PC-3 (cell line): ENCODE data around the gene LENG1. TPM values are rescaled to one million over a fixed set of nuclear protein-coding genes. Genes with fewer than 3 reads are reported as not detected.

ENCODE experiments used
- ATAC-seq: fragments of 200-7000 bp; cut with Tn5 transposase; 2 replicates; pipeline ENCODE4 v1.9.1; 2020; ENCODE audit warnings: mild to moderate bottlenecking, moderate library complexity
- BruUV-seq: library from RNA; stranded (reverse); fragments of 400-500 nt; replicated peaks from 2 replicates; lab custom pipeline; 2021; lab: Mats Ljungman, UMichigan
- CTCF ChIA-PET: fragments of 300-600 bp; sonication (Branson Sonifier 250); formaldehyde crosslinking; loops from one replicate; lab custom pipeline; 2022; ENCODE audit warnings: antibody characterized with exemption; lab: Charles Lee
- POLR2A ChIA-PET: fragments of 300-600 bp; sonication (Branson Sonifier 250); formaldehyde crosslinking; loops from one replicate; lab custom pipeline; 2022; ENCODE audit warnings: antibody characterized with exemption; ENCODE audit not compliant: unreplicated experiment; lab: Charles Lee
- DNase-seq: peaks from one replicate; pipeline ENCODE4 v3.0.0-alpha.2; 2015
- H2AFZ ChIP-seq: fragments of 300-600 bp; sonication (generic); 2 replicates; pipeline ENCODE4 v1.6.0; 2016; ENCODE audit warnings: antibody characterized with exemption, low read length
- H3F3A ChIP-seq: fragments of 300-600 bp; sonication (generic); one replicate; pipeline ENCODE4 v1.6.0; 2017; ENCODE audit warnings: antibody characterized with exemption, low read length, control low read depth, mild to moderate bottlenecking; ENCODE audit not compliant: unreplicated experiment
- H3K27ac ChIP-seq: fragments of 300-600 bp; sonication (generic); 2 replicates; pipeline ENCODE4 v1.5.1; 2016; ENCODE audit warnings: mild to moderate bottlenecking, low read length
- H3K27me3 ChIP-seq: fragments of 300-600 bp; sonication (generic); 2 replicates; pipeline ENCODE4 v1.6.1; 2016; ENCODE audit warnings: low read length, mixed read lengths
- H3K36me3 ChIP-seq: fragments of 300-600 bp; sonication (generic); 2 replicates; pipeline ENCODE4 v1.6.1; 2016; ENCODE audit warnings: low read depth, mixed run types, low read length, mixed read lengths
- H3K4me1 ChIP-seq: fragments of 300-600 bp; sonication (generic); 2 replicates; pipeline ENCODE4 v1.5.1; 2016; ENCODE audit warnings: low read length; ENCODE audit not compliant: insufficient read depth
- H3K4me2 ChIP-seq: fragments of 300-600 bp; sonication (generic); 2 replicates; pipeline ENCODE4 v1.6.0; 2016; ENCODE audit warnings: low read length
- H3K4me3 ChIP-seq: fragments of 300-600 bp; sonication (generic); 2 replicates; pipeline ENCODE4 v1.5.1; 2016; ENCODE audit warnings: mild to moderate bottlenecking, low read length, mixed read lengths
- H3K79me2 ChIP-seq: fragments of 300-600 bp; sonication (generic); 2 replicates; pipeline ENCODE4 v1.6.1; 2017; ENCODE audit warnings: low read length, mixed read lengths
- H3K9ac ChIP-seq: fragments of 300-600 bp; sonication (generic); 2 replicates; pipeline ENCODE4 v1.6.0; 2016; ENCODE audit warnings: mild to moderate bottlenecking, low read length
- H3K9me2 ChIP-seq: fragments of 300-600 bp; sonication (generic); replicated peaks from 2 replicates; pipeline ENCODE4 v1.6.1; 2016; ENCODE audit warnings: mixed run types, low read length, mixed read lengths
- H3K9me3 ChIP-seq: fragments of 300-600 bp; sonication (generic); 2 replicates; pipeline ENCODE4 v1.6.1; 2016; ENCODE audit warnings: low read length, mixed read lengths
- H4K20me1 ChIP-seq: fragments of 300-600 bp; sonication (generic); 2 replicates; pipeline ENCODE4 v1.6.1; 2016; ENCODE audit warnings: low read length, mixed read lengths
- EZH2 ChIP-seq: fragments of 300-600 bp; sonication (generic); IDR thresholded peaks from one replicate; pipeline ENCODE4 v1.6.1; 2017; ENCODE audit warnings: antibody characterized with exemption, mild to moderate bottlenecking, low read length; ENCODE audit not compliant: unreplicated experiment
- EZH2phosphoT487 ChIP-seq: fragments of 300-600 bp; sonication (generic); IDR thresholded peaks from 2 replicates; pipeline ENCODE4 v1.6.1; 2018; ENCODE audit warnings: mild to moderate bottlenecking, antibody characterized with exemption, low read length, borderline replicate concordance
- intact Hi-C: fragments of 100-400 bp; cut with micrococcal nuclease; formaldehyde crosslinking; loops from 2 replicates; pipeline ENCODE4 v1.9.0; 2023
- total RNA-seq: library from RNA; depleted of rRNA; stranded (reverse); fragments of >200 nt; gene quantifications from 2 replicates; pipeline ENCODE4 v1.2.3, GENCODE V29; 2014
- TF ChIP-seq, protein P1 (sequence below): fragments of 300-600 bp; sonication (generic); conservative IDR thresholded peaks from 2 replicates; pipeline ENCODE4 v1.5.1; 2017; ENCODE audit warnings: antibody characterized with exemption, low read depth, mild to moderate bottlenecking, low read length

Gene LENG1
- total RNA-seq, 1 experiment from 2014 or later, result 13.6 TPM

DNA sequence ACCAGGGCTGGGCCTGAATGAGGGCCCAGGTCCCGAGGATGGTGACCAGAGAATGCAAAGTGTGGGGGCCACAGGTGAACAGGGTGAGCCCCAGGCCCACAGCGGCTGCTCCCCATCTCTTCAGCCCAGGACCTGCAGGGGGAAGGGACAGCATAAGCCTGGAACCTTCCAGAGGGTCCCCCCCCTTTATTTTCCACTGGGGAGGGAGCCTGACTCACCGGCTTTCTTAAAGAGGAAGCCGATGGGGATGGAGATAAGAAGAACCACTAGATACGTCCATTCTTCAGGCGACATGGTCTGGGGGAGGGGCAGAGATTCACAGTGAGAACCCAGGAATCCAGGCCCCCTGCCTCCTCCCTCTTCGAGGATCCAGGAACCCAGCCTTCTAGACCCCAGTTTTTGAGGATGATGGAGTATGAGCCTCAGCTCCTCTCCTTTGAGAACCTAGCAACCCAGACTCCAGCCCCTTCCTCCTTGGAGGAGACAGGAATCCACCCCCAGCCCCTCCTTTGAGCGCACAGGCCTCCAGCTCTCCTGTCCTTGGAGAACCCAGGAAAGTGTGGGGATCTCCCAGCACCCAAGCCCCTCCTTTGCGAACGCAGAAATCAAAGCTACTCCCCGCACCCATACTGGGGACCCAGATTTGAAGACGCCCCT, 28.8 kb upstream of the LENG1 start:
- Histone ChIP-seq H3K4me2 (peak overlapping the region; percentile 98), H3K36me3 (peaks cover 24% of the 10 kb centered on the region; the same call in 1 of the 2 replicates), H3K9me2 (no peaks in the 10 kb centered on the region), H3K27ac (no peak overlapping the region), H3K27me3 (no peaks in the 10 kb centered on the region), H2AFZ (peak overlapping the region; percentile 93), H4K20me1 (no peaks in the 10 kb centered on the region), H3K79me2 (peaks cover 48% of the 10 kb centered on the region), H3F3A (no peaks in the 10 kb centered on the region), H3K4me3 (peak overlapping the region; percentile 74), H3K9me3 (no peaks in the 10 kb centered on the region), H3K9ac (peak overlapping the region; percentile 91), H3K4me1 (peaks cover 19% of the 10 kb centered on the region)
- ChIA-PET POLR2A (interaction anchor here (0.6 to 2.8 kb wide), 3 partner anchors 11 to 321 kb away, joined by 3 to 22 read pairs (median 7); partner anchors contain the start of gene CNOT3), CTCF (interaction anchor here (0.8 to 1.6 kb wide), 3 partner anchors 13 to 52 kb away, joined by 3 to 11 read pairs (median 4); partner anchors contain the start of genes CNOT3 and TMC4)
- no peak for ATAC-seq
- TSS peak; percentile 25 for BruUV-seq
- TF ChIP-seq EZH2phosphoT487 (no peak), EZH2 (no peak)
- TF ChIP-seq, protein P1, sequence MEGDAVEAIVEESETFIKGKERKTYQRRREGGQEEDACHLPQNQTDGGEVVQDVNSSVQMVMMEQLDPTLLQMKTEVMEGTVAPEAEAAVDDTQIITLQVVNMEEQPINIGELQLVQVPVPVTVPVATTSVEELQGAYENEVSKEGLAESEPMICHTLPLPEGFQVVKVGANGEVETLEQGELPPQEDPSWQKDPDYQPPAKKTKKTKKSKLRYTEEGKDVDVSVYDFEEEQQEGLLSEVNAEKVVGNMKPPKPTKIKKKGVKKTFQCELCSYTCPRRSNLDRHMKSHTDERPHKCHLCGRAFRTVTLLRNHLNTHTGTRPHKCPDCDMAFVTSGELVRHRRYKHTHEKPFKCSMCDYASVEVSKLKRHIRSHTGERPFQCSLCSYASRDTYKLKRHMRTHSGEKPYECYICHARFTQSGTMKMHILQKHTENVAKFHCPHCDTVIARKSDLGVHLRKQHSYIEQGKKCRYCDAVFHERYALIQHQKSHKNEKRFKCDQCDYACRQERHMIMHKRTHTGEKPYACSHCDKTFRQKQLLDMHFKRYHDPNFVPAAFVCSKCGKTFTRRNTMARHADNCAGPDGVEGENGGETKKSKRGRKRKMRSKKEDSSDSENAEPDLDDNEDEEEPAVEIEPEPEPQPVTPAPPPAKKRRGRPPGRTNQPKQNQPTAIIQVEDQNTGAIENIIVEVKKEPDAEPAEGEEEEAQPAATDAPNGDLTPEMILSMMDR, result no peak
- intact Hi-C loops, result loop anchor here (2.0 kb wide), 1 partner anchor 16 kb away; the partner anchor contains the start of gene TMC4
- peak; percentile 54 for DNase-seq

DNA sequence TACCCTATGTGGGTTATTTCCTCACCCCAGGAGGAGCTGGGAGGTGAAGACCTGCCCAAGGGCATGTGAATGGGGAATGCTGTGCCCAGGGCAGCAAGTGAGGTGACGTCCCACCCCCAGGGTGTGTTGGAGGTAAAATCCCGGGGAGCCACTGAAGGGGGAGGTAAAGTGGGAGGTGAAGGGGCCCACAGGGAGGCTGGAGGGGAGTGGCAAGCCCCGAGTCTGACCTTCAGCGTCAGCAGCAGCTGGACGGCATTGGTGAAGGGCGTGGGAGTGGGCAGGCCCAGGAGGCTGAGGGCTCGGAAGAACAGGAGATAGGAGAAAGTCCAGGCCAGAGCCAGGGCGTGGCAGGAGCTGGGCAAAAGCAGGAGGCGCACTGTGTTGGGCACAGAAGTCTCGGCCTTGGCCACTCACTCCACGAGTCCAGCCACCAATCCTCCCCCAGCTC, 27.4 kb upstream of the LENG1 start:
- H4K20me1 ChIP-seq, result no peaks in the 10 kb centered on the region
- intact Hi-C loops, result no loop called here
- H3K79me2 ChIP-seq, result peaks cover 34% of the 10 kb centered on the region
- no peak overlapping the region for H2AFZ ChIP-seq
- H3K36me3 ChIP-seq, result peaks cover 24% of the 10 kb centered on the region; the same call in 1 of the 2 replicates
- ATAC-seq, result no peak
- TF ChIP-seq EZH2 (no peak), EZH2phosphoT487 (no peak)
- TF ChIP-seq, protein P1, result no peak
- POLR2A ChIA-PET, result no interaction called here
- CTCF ChIA-PET, result no interaction called here
- peaks cover 12% of the 10 kb centered on the region for H3K4me1 ChIP-seq
- no peaks in the 10 kb centered on the region for H3F3A ChIP-seq
- no peak overlapping the region for H3K4me3 ChIP-seq
- no peak overlapping the region for H3K27ac ChIP-seq
- no TSS peak for BruUV-seq
- H3K9ac ChIP-seq, result no peak overlapping the region
- no peaks in the 10 kb centered on the region for H3K9me3 ChIP-seq
- no peaks in the 10 kb centered on the region for H3K9me2 ChIP-seq
- DNase-seq, result no peak
- no peaks in the 10 kb centered on the region for H3K27me3 ChIP-seq
- H3K4me2 ChIP-seq, result no peak overlapping the region

DNA sequence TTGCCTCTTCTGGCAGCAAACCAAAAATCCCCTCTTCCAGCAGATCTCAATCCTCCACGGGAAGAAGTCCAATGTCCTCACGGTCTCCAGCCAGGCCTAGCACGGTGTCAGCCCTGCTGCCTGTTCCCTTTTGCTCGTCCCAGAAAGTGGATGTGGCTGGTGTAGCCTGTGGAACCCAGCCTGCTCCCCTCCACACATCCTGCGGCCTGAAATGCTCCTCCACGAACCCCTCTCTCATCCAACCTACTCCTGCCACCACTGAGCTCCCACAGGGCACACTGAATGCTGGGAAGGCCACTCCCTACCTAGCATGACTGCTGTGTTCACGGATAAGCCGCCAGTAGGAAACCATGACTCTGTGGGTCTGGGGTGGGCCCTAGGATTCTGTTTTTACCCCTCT, 26.8 kb upstream of the LENG1 start:
- CTCF ChIA-PET, result no interaction called here
- H3K4me2 ChIP-seq, result no peak overlapping the region
- no peak overlapping the region for H2AFZ ChIP-seq

More for the DNA sequence above, 26.8 kb upstream of the LENG1 start:
- Histone ChIP-seq H3K27me3 (no peaks in the 10 kb centered on the region), H4K20me1 (no peaks in the 10 kb centered on the region), H3K9me3 (no peaks in the 10 kb centered on the region), H3K79me2 (peaks cover 28% of the 10 kb centered on the region), H3K4me3 (no peak overlapping the region), H3K4me1 (peaks cover 10% of the 10 kb centered on the region; the same call in 1 of the 2 replicates), H3F3A (no peaks in the 10 kb centered on the region), H3K9me2 (no peaks in the 10 kb centered on the region), H3K27ac (no peak overlapping the region), H3K9ac (no peak overlapping the region), H3K36me3 (peaks cover 24% of the 10 kb centered on the region; the same call in 1 of the 2 replicates)
- POLR2A ChIA-PET, result no interaction called here
- intact Hi-C loops, result no loop called here
- no peak for ATAC-seq
- peak; percentile 0 for DNase-seq
- TF ChIP-seq EZH2, result no peak
- TF ChIP-seq, protein P1, result no peak
- TF ChIP-seq EZH2phosphoT487, result no peak
- BruUV-seq, result no TSS peak
